Lung microvascular endothelial cell (primary cell): ENCODE data around the gene TCF15. TPM values are rescaled to one million over a fixed set of nuclear protein-coding genes. Genes with fewer than 3 reads are reported as not detected.

Source experiments
- DNase-seq, 2 donors: peaks; one replicate each; pipeline versions ENCODE4 v3.0.0 to v3.0.0-alpha.2; 2010; ENCODE audit warnings: low read depth in 2 of 2
- total RNA-seq: library from RNA; depleted of rRNA; stranded (reverse); fragments of >200 nt; gene quantifications from 2 replicates; pipeline ENCODE4 v1.2.1, GENCODE V29; 2014

The TCF15 gene
- total RNA-seq, 1 donor from 2014 or later: 0.60 TPM

DNA sequence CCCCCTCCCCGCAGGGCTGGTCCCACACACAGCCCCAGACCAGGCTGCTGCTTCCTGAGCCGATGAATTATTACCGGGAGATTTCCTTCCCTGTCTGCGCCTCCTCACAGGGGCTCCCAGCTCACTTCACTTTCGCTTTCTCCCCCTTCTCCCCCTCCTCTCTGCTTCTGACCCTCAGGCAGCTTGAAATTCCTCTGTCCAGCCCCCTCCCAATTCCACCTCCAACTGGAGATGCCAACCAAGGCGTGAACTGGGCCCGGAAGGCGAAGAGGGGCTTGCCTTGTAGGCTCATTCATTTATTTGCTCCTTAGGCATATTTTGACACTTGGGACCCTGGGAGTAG is 1.7 kb upstream of the TCF15 start:
- peak in 1 of 2 donors; percentile 13 for DNase-seq

DNA sequence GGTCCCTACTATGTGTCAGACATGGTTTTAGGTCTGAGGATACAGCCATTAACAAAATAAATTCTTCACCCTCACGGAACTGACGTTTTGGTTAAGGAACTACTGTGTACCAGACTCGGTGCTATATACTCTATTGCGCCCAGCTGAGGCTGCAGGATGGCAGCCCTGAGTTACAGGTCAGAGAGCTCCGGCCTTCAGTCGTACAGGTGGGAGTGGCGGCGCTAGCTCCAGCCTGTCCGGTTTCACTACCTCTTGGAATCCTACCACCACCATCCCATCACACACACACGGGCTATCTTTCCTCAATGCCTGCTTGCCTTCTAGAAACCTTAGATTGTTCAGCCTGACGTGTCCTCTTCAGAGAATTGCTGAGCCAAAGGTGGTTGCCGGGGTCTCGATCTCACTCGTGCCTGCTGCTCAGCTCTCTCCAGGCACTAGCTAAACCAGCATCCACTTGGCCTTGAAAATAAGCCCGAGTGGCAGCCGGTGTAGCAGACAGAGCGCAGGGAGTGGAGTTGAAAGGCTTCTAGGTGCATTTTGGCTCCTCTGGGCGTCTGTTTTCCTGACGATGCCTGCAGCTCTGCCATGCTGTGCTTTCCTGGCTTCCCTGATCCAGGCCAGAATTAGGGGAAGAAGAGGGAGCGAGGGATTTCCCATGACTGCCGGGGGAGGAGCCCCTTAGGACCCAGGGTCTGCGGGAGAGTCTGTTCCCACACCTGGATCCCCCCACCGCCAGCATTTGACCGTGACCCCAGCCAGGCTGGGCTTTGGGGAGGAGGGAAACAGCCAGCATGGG is 1.1 kb upstream of the TCF15 start:
- DNase-seq: no peak

DNA sequence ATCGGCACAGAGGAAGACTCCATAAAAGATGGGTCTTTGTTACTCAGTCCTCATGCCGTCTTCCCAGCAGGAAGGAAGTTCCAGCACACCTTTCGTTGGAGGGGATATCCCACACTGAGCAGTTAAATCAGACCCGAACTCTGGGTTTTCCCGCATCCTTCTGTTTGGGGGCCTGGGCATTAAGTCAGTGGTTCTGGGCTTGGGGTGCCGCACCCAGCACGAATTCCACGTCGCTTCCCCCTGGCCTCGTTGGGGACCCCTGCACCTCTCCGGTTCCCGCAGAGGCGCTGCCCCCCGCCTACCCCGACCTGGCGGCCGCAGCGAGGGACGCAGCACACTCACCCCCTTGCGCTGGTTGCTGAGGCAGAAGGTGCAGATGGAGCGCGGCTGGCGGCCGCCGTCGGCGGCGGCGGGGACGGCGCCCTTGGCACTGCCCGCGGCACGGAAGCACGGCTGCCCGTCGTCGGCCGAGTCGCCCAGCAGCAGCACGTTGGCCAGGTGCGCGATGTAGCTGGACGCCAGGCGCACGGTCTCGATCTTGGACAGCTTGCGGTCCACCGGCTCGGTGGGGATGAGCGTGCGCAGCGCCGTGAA is 641 bp downstream of the TCF15 start:
- peak in 1 of 2 donors; percentile 24 for DNase-seq

DNA sequence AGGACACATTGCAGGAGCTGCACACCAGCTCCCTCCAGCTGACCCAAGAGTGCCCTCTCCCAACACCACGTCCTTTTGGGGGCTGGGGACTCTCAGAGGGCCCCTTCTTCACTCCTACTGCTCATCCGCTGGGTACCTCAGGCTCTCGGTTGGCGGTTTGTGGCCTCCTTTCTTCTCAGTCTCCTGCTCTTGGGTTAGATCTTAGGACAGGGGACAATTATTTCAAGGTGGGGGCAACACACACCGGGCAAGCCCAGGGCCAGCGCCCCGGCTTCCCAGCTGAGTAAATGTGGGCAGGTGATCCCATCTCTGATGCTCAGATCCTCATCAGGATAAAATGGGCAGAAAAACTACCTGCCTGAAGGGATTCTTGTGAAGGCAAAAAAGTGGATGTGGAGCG is 1.1 kb downstream of the TCF15 start:
- no peak for DNase-seq

DNA sequence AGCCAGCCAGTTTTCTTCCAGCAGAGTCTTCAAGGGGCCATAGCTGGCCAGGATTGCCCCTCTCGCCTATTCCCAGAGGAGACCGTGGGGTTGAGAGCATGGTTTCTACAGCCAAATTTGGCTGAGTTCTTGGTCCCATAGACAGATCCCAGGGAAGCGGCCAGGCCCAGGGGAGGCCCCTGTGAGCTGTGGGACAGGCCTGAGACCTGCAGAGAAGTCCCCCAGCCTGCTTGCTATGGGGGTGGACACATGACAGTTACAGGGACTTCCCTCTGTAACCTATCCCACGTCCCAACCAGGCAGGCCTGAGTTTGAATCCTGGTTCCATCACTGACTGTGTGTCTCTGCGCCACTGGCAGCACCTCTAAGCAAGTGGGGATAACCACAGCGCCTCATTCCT is 2.6 kb downstream of the TCF15 start:
- DNase-seq: no peak

DNA sequence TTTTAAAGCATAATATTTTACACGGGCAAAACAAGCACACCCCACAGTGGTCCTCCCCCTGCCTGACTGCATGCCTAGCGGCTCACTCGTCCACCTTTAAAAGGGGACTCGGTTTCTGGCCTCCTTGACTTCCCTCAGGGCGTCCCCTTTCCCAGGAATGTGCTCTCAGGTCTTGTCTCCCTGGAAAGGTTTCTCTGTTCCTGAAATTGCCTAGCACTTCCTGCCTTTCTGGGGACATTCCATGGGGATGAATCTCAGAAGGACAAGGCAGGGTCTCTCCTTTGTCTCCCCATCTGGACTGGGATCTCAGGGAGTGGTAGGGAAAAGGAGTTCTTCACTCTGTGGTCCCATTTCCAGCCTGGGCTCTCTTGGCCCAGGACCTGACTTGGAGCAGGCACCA is 4.9 kb downstream of the TCF15 start:
- no peak for DNase-seq

DNA sequence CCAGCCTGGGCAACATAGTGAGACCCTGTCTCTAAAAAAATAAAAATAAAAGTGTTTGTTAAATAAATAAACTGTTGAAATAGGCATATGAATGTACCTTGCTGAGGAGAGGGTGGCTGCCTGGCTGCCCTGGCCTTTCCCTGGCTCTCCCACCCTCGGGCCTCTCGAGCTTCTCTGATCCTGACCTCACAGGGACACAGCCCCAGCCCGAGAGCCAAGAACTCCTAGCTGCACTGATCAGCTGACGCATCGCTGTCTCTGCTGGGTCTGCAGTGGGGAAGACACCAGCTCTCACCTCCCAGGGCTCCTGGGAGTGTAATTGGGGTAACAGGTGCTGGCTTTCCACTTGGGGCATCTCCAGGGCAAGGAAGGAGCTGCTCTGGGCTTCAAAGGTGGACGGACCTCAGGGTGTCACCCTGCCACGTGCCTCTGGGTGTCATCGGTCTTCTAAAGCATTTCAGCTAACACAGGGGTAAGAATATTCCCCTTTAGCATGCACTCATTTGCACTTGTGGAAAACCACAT is 6.9 kb downstream of the TCF15 start:
- no peak for DNase-seq

DNA sequence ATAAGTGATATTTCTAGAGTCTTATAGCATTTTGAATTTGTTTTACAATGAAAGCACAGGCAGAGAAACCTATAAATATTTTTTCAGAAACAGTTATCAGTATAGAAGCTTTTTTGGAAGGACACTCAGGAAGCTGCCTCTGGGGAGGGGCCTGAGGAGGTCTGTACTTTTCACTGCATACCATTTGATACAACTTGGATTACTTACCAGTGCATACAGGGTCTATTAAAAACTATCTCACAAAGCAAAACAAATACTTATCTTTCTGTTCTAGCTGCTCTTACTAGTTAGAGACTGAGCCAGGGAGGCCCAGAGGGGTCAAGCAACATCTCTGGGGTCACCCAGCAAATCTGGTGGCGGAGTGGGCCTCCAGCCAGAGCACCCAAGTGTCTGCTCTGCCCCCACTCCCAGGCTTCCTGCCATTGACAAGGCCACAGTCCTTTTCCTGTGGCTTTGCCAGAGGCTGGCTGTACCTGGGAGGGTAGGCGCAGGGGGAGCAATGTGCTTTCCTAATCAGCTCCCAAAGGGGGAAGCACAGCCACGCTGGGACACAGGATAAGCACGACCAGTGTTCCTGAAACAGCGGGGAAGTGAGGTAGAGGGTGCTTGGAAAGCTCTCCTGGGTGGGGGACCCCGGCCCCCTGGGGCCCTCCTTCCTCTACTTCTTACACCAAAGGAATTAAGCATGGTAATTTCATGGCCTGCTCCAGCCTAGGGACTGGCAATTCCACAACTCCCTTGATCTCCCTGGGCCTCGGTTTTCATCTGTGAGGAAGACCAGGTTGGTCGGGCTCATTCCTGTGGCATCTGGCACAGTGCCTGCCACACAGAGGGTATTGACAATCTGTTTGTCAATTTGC is 7.8 kb downstream of the TCF15 start:
- peak in 1 of 2 donors; percentile 56 for DNase-seq

DNA sequence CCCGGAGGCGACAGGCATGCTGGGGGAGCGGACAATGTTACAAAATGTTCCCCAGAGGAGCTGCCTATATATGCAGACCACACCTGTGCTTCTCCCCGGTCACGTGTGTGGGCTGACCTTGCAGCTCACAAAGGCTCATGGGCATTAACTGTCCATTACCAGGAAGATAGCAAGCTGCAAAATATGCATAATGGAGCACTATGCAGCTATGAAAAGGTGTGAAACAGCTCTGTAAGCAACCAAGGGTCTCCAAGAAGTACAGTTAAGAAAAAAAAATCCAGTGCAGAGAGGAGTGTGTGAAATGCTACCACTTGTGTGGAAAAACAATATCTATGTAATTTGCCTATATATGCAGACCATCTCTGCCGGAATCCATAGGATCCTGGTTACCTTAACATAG is 9.4 kb downstream of the TCF15 start:
- DNase-seq: no peak

DNA sequence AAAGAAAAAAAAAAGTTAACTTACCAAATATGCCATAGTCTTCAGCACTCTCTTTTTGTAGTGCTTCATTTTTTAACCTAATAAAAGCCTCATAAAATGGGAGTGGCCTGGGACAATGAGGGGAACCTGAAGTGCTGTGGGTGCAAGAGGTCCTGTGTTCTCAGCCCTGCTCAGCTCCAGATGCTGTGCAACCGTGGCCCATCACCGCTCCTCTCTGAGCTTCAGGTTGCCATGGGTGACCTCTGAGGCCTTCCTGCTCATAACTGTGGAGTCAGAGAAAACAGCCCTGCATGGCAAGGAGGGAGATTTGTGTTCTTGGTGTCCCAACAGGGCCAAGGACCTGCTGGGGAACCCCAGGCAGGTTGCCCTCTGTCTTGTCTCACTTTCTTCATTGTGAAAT is 10.0 kb downstream of the TCF15 start:
- DNase-seq: no peak

DNA sequence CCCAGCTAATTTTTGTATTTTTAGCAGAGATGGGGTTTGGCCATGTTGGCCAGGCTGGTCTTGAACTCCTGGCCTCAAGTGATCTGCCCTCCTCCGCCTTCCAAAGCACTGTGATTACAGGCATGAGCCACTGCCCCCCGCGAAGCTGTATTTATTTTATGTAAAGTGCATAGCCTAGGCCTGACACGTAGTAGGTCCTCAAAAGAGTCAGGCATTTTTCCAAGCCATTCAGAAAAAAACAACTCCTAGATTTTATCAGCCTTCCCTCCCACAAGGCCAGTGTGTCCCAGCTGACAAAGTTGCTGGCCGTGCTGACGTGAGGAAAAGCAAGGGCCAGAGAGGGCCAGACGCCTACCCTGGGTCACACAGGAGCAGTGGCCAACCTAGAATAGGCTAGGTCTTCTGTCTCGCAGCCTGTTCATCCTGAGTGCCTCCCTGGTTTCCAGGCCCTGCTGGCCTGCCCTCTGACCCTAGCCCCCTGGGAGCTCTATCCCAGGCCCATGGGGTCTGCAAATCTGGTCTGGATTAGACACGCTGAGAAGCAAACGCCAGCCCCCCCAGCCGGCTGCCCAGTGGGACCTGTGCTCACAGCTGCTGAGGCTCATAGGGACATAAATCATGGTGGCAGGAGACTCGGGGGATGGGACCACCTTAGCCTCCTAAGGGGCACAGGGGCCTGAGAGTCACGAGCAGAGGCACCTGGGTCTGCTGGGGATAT is 11.8 kb downstream of the TCF15 start:
- no peak for DNase-seq

DNA sequence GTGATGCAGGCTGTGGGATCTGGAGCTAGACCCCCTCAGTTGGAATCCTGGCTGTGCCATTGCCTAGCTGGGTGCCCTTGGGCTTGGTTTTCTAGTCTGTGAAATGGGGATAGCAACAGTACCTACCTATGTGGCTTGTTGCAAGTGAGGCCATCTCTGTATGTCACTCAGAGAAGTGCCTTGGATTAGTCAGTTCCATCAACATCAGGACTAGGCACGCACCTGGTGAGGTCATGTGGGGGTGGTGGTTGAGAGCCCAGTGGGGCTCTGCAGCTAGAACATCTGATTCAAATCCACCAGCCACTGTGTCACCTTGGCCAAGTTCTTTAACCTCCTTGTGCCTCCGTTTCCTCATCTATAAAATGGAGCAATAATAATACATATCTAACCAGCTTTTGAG is 12.5 kb downstream of the TCF15 start:
- DNase-seq: no peak

DNA sequence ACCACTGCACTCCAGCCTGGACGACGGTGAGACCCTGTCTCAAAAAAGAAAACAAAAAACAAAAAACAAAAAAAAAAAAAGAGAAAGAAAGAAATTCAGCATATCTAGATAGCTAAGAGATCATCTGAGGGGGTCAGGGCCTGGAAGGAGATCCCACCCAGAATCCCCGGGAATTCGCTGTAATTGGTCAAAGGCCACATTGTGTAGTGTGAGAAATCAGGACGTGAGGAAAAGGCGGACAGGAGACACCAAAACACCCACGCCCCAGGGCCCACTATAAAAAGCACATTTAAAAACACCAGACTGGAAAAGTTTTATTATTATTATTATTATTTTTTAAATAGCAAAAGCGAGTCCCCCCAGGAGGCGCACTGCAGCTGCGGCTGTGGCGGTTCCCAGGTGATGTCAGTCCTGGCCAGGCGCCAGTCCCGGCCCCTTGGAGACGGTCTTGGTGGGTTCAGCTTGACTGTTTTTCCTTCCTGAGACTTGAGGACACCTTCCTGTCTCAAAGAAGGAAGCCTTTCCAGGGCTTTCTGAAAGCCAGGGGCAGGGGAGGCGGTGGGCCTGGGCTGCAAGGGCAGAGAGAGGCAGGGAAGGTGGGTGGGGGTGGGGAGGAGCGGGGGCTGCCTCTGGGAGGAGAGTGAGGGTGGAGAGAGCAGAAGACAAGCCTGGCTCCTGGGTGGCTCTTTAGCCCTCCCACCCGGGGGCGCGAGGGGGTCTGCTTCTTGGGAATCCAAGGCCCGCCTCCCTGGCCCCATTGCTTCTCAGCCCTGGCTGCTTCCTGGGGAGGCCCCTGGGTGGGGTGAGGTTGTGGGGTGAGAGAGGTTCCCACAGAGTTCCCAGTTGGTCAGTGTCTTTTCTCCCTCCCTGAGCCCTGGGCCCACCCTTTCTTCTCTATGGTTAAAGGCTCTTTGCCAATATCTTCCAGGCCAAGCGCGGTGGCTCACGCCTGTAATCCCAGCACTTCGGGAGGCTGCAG is 14.5 kb downstream of the TCF15 start:
- DNase-seq: peak in 1 of 2 donors; percentile 15

DNA sequence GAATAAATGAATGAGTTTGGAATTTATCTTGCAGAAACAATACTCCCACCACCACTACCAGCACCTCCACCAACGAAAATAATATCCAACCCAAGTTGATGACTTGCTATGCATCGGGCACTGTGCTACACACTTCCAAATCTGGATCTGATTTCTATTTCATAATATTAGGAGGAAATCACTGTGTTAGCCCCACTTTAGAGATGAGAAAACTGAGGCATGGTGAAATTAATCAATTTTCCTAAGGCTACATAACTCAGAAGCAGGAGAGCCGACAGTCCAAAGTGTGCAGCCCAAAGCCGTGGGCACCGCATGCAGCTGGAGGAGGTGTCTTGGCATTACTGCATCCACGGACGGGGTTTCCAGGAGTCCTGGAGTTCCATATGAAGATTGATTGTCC is 17.6 kb downstream of the TCF15 start:
- no peak for DNase-seq

DNA sequence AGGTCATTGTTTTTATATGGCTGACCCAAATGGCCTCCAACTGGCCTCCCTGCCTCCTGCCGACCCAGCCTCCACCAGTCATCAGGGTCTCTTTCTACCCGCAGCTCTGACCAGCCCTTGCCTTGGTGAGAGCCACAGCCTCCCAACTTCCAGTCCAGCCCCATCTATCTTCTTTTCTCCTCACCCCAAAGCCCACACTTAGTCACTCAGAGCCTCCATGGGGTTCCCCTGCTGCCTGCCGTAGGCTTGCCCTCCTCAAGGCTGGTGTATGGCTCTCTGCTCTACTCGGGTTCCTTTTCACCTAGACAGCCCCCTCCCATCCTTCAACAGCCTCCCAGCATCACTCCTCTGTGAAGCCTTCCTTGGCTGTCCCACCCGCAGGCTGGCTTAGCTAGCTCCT is 18.2 kb downstream of the TCF15 start:
- DNase-seq: no peak

DNA sequence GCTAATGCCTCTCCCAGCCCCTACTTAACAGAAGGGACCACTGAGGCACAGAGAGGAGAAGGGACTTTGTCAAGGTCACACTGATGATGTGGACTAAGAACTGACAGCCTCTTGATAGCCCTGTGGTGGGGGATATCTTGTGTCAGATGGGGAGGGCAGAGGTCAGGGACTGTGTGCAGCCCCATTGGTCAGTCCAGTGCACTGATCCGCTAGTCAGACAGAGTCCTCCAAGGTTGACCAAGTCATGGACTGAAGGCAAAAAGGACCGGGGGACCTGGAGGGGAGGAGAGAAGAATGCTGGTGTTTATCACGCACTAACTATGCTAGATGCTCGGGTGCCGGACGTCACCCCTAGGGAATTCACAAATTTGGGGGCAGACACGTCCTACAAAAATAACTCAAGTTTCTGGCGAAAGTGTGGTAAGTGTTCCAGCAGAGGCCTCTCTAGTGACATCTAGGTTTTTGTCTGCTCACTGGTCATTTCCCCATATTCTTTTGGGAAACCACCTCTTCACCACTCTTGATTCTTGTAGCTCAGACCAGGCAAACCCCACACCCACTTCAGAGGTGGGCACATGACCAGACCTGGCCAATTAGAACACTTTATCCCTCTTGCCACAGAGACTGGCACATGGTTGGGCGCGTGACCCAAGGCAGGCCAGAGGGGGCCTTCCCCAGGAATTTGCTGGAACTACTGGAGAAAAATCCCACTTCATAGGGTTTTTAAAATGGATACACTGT is 21.0 kb downstream of the TCF15 start:
- DNase-seq: no peak

DNA sequence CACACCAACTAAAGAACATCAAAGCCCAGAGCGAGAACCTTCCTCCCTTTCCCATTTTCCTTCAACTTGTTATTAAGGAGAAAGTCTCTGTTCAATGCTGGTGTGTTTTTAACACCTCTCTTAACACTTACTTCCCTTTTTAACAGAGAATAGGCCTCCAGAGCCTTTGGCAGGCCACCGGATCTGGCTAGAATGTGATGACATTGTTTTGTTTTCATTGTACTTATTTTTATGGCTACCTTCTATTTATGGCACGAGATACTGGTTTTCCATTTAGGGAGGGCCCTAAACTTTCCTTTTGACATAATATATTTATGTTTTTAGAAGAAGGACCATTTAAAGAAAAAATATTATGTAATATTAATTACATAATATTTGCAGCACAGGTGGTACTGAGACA is 21.6 kb downstream of the TCF15 start:
- DNase-seq: peak in 1 of 2 donors; percentile 89

DNA sequence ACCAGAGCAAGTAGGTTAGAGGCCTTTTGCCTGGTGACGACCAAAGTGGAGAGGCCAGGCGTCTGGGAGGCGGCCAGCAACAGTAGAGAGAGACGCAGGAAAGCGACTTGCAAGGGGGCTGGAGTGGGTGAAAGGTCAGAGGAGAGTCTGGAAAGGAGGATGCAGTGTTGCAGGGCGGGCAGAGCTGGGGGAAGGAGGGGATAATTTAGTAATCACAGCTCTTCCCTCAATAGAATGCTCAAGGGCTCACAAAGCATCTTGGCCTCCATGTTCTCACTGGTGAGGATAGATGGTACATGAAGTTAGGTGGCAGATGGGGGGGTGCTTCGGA is 25.2 kb downstream of the TCF15 start:
- no peak for DNase-seq

DNA sequence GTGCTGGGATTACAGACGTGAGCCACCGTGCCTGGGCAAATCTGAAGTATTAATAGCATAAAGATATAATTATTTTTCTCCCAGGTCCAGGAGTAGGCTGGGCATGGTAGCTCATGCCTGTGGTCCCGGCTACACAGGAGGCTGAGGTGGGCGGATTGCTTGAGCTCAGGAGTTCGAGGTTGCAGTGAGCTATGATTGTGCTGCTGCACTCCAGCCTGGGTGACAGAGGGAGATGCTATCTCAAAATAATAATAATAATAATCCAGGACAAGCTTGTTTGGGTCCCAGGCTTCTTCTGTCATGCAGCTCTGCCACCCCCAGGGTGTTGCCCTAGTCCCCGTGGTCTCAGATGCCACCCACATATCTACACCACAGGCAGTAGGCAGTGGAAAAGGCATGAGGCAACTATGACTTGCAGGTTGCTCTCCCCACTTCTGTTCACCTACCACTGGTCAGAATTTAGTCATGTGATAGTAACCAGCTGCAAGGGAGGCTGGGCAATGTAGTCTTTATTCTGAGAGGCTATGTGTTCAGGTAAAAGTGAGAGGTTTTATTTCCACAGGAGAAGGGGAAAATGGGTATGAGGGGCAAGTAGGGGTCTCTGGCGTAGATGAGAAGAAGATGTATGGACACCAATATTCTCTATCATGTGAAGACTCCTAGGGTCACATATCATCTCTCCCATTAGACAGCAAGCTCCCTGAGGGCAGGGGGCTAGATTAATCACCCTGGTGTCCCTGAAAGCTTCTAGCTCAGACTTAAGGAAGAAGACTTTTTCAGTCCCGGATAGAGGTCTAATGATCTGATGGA is 25.7 kb downstream of the TCF15 start:
- peak in 1 of 2 donors; percentile 42 for DNase-seq
